Sciatic nerve (tissue), 2 donors: Measurements from ENCODE around the gene FCRL5. TPM values are rescaled to one million over a fixed set of nuclear protein-coding genes. Genes with fewer than 3 reads are reported as not detected.
"Not testable (repeated sequence)": the region's sequence is repeated elsewhere in the genome, so short reads cannot be mapped to it uniquely, and the experiment has no call there.

Source experiments
- ATAC-seq: fragments of 200-7000 bp; cut with Tn5 transposase; one replicate; pipeline ENCODE4 v1.9.1; 2020; ENCODE audit warnings: mild to moderate bottlenecking, moderate library complexity
- DNase-seq: peaks from one replicate; pipeline ENCODE4 v3.0.0-alpha.2; 2020; ENCODE audit warnings: low spot score
- intact Hi-C: fragments of 100-400 bp; cut with DNase I; formaldehyde crosslinking; loops from one replicate; pipeline ENCODE4 v1.14.2; 2022
- total RNA-seq: library from RNA; stranded (reverse); fragmentation: NEBNext Ultra II Directional; extraction: Animal tissue kit (Norgen Biotek cat#: 25700); gene quantifications from one replicate; pipeline ENCODE4 v1.2.1, GENCODE V29; 2021
- donor health status: DM: no; HTN: no; CAD: no.
- donor health status: DM: no; HTN: no; CAD: no.

FCRL5 gene
- total RNA-seq, result 0.36 TPM

GRCh38 chr1:157551694-157552693, at the start of gene FCRL5:
Gene FCRL5, minus strand, starts transcription at chr1:157552515. Its CDS starts 153 bp downstream, at chr1:157552362.
- no peak for DNase-seq
- intact Hi-C loops, result no loop called here
- no peak for ATAC-seq

DNA sequence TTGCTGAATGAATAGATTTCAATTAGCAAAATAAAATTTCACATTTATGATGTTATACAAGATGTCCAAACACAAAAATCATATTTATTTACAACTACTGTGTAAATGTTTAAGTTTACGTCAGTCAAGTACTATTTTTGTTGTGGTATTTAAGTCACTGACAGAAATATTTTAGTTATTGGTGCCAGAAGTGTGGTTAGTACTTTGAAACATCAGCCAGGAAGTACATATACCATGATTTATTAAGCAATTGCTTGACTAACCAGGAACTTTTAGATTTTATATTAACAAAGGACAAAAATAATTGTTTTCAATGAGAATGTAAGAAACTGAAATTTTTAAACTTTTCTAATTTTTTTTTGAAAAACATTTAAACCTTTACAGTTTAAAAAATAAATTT, 47.9 kb upstream of the FCRL5 start:
- intact Hi-C loops, result no loop called here
- DNase-seq, result no peak
- ATAC-seq, result no peak

- DNase-seq (no peak), ATAC-seq (no peak)
- intact Hi-C loops, result no loop called here
These were observed 45.8 kb upstream of the FCRL5 start, which contains the start of gene FCRL4 for GRCh38 chr1:157597959-157598667. Gene FCRL4, minus strand, starts transcription at chr1:157598085. Its CDS starts 141 bp downstream, at chr1:157597944.

DNA sequence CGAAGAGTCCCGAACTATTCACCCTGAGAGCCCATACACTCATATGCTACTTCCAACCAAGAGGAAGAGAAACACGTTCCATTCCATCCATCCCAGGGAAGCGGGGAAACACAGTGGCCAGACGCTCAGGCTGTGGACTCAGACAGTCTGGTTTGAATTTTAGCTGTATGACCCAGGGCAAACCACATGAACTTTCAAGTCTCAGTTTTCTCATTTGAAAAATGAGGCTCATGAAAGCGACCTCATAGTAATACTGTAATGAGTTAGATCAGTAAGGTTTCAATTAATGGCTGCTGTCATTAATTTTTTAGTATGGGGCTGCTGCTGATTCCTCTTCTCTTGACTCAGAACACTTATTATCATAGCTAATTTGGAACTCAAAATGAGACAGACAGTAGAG, 44.1 kb upstream of the FCRL5 start:
- DNase-seq, result no peak
- no peak for ATAC-seq
- intact Hi-C loops, result no loop called here

DNA sequence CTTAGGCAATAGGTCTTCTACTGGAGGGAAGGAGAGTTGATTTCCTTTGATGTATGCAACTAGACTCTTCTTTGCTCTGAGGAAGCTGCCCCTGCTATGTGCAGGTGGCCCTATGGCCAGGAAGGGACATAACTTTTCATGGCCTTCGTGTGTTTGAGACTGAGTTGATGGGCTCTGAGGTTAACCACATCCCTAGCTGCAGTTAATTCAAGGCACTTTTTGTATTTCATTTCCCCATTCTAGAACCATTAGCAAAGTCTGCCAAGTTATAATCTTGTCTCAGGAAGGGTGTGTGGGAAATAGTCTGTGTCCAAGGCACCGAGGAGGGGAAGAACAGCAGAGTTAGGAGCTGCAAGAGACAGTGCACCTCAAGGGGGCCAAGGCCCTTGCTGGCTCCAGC, 43.0 kb upstream of the FCRL5 start:
- intact Hi-C loops, result no loop called here
- DNase-seq, result no peak
- ATAC-seq, result no peak

GRCh38 chr1:157585984-157586383, 33.7 kb upstream of the FCRL5 start:
- intact Hi-C loops, result no loop called here

GRCh38 chr1:157584503-157584902, 32.2 kb upstream of the FCRL5 start:
- DNase-seq, result no peak
- ATAC-seq, result no peak
- intact Hi-C loops, result no loop called here

More at GRCh38 chr1:157585984-157586383, 33.7 kb upstream of the FCRL5 start:
- DNase-seq (no peak), ATAC-seq (no peak)

DNA sequence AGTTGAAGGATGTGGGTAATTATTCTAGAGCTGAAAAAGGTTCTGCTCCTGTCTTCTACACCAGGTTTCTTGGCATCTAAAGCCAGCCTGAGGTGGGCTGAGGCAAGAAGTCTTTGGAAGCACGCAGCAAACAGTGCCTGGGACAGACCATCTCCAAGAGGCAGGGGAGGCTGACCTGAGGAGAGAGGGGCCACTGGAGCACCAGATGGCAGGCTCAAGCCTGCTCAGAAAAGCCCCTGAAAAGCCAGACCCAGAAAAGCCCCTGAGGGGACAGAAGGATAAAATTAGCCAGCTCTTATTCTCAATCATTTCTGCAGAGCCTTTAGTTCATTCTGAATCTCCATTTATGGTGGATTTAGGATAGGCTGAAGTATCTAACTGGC, 28.5 kb upstream of the FCRL5 start:
- ATAC-seq (no peak), DNase-seq (no peak)
- intact Hi-C loops, result no loop called here

- intact Hi-C loops, result no loop called here
- ATAC-seq (no peak), DNase-seq (no peak)
These were observed 28.0 kb upstream of the FCRL5 start for GRCh38 chr1:157580179-157580827.

- DNase-seq (no peak), ATAC-seq (no peak)
- intact Hi-C loops, result no loop called here
These were observed 25.1 kb upstream of the FCRL5 start for GRCh38 chr1:157577420-157577819.

DNA sequence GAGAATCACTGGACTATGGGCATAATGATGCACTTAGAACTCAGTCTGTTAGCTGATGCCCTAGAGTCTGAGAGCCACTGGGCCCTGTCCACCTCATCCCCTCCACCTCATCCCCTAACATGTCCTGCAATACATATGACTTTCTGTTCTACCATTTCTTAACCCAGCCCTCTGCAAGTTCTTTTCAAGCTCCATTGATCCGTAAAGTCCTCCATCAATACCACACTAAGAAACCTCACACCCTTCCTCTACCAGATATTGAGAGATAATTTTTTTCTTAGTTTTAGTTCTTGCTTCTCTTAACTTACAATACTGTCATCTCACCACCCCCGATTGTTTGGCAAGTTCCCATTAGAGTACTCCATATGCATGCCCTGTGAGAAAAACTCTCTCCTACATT, 23.4 kb upstream of the FCRL5 start:
- DNase-seq, result no peak
- intact Hi-C loops, result no loop called here
- ATAC-seq, result no peak

DNA sequence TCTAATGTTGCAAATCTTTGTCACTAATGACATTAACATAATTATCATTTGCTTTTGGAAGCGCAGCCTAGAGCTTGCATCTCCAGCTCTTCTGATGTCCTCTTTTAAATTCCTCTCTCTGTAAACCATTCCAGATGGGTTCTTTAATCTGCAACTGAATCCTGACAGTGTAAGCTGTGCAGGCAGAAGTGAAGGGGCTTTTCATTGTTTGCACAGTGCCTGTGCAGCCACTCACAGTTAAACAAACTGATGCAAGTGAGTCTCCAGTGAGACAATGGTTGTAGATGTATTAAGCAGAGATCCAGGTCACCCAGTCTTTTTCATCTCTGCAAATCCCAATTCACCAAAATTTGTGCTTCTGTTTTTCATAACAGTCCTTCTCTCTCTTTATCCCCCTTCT, 22.5 kb upstream of the FCRL5 start:
- no peak for DNase-seq
- ATAC-seq, result no peak
- intact Hi-C loops, result no loop called here

GRCh38 chr1:157566484-157567300, 14.4 kb upstream of the FCRL5 start:
- DNase-seq, result no peak
- ATAC-seq, result no peak
- intact Hi-C loops, result no loop called here

DNA sequence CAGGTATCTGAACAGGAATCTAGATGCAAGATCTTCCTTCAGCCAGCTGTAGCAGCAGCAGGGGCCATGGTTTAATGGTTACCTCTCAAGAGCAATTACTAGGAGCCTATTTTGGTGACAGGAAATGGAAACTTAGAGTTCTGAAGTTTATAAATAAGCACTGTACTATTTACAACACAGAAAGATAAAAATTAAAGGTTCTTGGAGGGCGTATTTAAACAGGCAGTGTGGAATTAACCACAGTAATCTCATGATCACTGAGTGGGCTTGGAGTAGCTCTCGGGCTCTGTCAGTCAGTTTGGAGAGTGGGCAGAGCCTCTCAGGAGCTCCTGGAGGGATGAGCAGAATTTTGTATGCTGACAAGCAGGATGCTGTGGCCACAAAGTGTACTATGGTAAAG, 10.2 kb upstream of the FCRL5 start:
- no peak for ATAC-seq
- DNase-seq, result no peak
- intact Hi-C loops, result no loop called here

DNA sequence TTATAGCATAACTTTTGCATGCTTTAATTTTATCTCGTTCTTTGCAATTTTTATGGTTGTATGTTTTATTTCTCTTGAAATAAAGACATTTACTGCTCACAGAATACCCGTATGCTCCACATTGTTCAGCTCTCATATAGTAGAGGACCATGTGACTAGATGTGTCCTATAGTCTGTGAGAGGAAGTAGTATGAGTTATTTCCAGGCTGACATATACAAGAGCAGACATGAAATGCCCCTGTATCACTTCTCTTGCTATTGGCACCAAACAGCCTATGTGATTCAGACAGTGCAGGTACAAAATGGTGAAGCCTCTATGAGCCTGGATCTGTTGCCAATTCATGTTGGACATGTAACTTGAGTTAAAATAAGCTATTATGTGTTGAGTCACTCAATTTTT, 5.8 kb upstream of the FCRL5 start:
- DNase-seq (no peak), ATAC-seq (no peak)
- intact Hi-C loops, result no loop called here

DNA sequence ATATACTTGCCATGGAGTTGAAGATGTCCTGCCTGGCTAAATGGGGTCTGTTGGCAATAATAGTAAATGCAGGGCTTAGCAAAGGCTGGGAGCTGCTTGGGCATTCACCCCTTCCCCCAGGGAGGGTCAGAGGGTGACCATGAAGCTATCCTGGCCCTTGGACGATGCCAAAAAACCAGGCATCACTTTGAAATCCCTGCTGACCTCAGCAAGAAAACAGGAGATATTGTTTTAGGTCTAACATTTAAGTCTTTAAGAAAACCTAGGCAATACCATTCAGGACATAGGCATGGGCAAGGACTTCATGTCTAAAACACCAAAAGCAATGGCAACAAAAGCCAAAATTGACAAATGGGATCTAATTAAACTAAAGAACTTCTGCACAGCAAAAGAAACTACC, 4.2 kb downstream of the FCRL5 start:
- DNase-seq, intact Hi-C loops, ATAC-seq: not testable (repeated sequence)

- ATAC-seq (no peak), DNase-seq (no peak)
- intact Hi-C loops, result no loop called here
These were observed 9.6 kb downstream of the FCRL5 start for GRCh38 chr1:157542676-157543075.

DNA sequence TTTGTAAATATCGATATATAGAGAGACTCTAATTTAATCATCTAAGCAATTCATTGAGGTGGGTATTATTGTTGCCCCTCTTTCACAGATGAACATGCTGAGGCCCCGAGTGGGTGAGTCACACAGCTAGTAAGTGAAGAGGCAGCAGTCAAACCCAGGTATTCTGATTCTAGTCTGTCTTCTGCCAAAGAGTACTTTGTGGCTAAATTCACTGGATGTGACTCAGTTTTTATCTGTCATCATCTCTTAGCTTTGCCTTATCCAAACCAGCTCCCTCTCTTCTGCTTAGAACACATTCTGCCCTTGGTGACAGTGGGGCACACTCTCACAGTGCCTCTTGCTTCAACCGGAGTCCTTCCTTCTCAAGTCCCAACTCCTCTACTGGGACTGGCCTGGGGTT, 11.5 kb downstream of the FCRL5 start:
- intact Hi-C loops, result no loop called here
- no peak for DNase-seq
- ATAC-seq, result no peak
